Activated CD4-positive, alpha-beta T cell treated with anti-CD3 and anti-CD28 coated beads for 36 hours (primary cell): ENCODE results near the gene DAB1. TPM values are rescaled to one million over a fixed set of nuclear protein-coding genes. Genes with fewer than 3 reads are reported as not detected.

Experiments used
- ATAC-seq: fragments of 200-7000 bp; cut with Tn5 transposase; one replicate; pipeline ENCODE4 v1.10.0; 2021; ENCODE audit warnings: mild to moderate bottlenecking, moderate library complexity
- CTCF ChIA-PET: fragments of 350-600 bp; sonication (Branson Sonifier 250); formaldehyde crosslinking; loops from one replicate; lab custom pipeline; 2021; ENCODE audit warnings: antibody characterized with exemption; lab: Charles Lee
- POLR2A ChIA-PET: fragments of 350-600 bp; sonication (Branson Sonifier 250); formaldehyde crosslinking; loops from one replicate; lab custom pipeline; 2021; ENCODE audit warnings: antibody characterized with exemption, inconsistent platforms; lab: Charles Lee
- DNase-seq: peaks from one replicate; pipeline ENCODE4 v3.0.0-alpha.2; 2020
- H3K27ac Mint-ChIP-seq: one replicate; pipeline ENCODE4 v1.8.0; 2021; ENCODE audit warnings: mixed read lengths
- H3K27me3 Mint-ChIP-seq: one replicate; pipeline ENCODE4 v1.8.0; 2021; ENCODE audit warnings: mixed read lengths
- H3K36me3 Mint-ChIP-seq: one replicate; pipeline ENCODE4 v1.8.0; 2021; ENCODE audit warnings: low read depth, mixed read lengths
- H3K4me1 Mint-ChIP-seq: one replicate; pipeline ENCODE4 v1.8.0; 2021; ENCODE audit warnings: mixed read lengths
- H3K4me3 Mint-ChIP-seq: one replicate; pipeline ENCODE4 v1.8.0; 2021; ENCODE audit warnings: mild to moderate bottlenecking, moderate library complexity, mixed read lengths
- H3K9me3 Mint-ChIP-seq: one replicate; pipeline ENCODE4 v1.8.0; 2021; ENCODE audit warnings: low read depth, mixed read lengths
- intact Hi-C, 2 experiments: fragments of 100-400 bp; cut with DNase I in 1 of 2; cut with micrococcal nuclease in 1 of 2; formaldehyde crosslinking; loops; one replicate each; pipeline versions ENCODE4 v1.14.2 to v1.15.1; 2022 to 2024; cut with DNase I, micrococcal nuclease
- total RNA-seq, 2 experiments: library from RNA; stranded (reverse); gene quantifications; one replicate each; pipeline ENCODE4 v1.2.3, GENCODE V29; 2021

Gene DAB1
- total RNA-seq, 2 experiments from 2014 or later: 0.11 TPM; not detected in 1

DNA sequence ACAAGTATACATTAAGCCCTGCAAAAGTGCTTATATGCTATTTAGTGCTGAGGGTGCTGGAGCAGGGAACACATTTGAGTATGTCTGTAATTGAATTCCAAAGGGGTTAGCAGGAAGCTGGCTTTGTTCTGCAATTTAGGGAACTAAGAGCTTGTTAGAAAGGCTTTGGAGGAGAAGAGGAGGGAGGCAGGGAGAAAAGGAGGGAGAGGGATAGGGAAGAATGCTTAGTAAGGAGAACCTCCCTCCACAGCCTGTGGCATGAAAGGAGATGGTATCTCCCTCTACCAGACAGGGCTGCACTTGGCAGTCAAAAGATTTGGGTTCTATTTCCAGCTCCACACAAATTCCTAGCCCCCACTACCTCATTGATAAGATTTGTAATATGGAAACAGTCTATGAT is 217.8 kb downstream of the DAB1 start:
- CTCF ChIA-PET: interaction anchor here (1.0 kb wide), 1 partner anchor 10 kb away, joined by 4 read pairs; no protein-coding TSS in a partner anchor

DNA sequence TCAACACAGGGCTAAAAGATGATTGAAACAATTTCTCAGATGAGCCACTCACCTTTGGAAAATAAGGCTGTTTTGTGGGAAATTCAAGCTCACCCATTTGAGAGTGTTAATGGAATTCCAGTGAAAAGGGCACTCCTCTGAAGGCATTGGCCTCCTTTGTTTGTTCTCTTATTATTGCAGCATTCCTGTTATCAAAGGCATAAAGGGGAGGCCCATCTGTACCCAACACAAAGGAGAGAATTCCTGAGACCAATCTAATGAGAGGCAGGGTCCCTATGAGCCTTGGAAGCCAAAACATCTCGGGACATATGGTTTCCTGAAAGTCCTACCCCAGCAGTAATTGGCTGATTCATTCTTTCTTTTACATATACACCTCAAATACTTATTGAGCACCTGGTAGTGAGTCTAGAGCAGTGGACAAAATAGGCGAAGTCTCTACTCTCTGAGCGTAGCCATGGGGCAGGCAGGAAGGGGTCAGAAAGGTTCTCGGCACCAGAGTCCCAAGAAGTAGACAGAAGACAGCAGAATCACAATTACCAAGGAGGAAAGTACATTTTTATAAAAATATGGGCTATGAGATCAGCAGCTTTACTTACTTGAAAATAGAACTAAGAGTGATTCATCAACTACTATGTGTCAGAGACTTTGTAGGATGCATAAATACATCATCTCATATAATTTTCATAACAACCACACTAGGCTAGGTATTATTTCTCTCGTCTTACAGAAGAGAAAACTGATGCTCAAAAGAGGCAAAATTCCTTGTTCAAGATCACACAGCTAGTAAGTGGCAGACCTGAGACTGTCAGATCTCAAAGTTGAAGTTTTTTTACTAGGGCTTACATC is 218.7 kb downstream of the DAB1 start:
- DNase-seq (no peak), ATAC-seq (peak; percentile 42)
- Mint-ChIP-seq H3K4me3 (no peak overlapping the region), H3K27me3 (no peaks in the 10 kb centered on the region), H3K9me3 (no peaks in the 10 kb centered on the region), H3K4me1 (no peaks in the 10 kb centered on the region), H3K36me3 (no peaks in the 10 kb centered on the region), H3K27ac (no peak overlapping the region)
- intact Hi-C loops: no loop called here
- ChIA-PET CTCF (no interaction called here), POLR2A (no interaction called here)

More for the DNA sequence above, 217.8 kb downstream of the DAB1 start:
- Mint-ChIP-seq H3K9me3 (no peaks in the 10 kb centered on the region), H3K27ac (no peak overlapping the region), H3K4me3 (no peak overlapping the region), H3K36me3 (no peaks in the 10 kb centered on the region), H3K4me1 (no peaks in the 10 kb centered on the region), H3K27me3 (no peaks in the 10 kb centered on the region)
- POLR2A ChIA-PET: no interaction called here
- intact Hi-C loops: no loop called here
- DNase-seq: no peak
- no peak for ATAC-seq

DNA sequence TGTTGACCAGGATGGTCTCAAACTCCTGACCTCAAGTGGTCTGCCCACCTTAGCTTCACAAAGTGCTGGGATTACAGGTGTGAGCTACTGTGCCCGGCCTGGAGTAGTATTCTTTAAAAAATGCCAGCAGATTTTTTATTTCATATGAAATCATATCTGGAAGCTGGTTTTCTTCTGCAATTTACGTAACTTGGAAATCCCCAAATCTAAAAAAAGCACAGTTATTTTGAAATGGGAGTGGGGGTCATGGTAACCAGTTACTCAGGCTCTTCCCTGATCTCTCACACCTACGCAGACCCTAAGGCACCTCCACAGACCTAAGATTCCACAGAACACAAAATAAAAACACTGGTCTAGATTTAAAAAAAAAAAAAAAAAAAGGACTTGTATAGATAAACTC is 219.8 kb downstream of the DAB1 start:
- CTCF ChIA-PET: no interaction called here
- DNase-seq: no peak
- intact Hi-C loops: no loop called here
- POLR2A ChIA-PET: no interaction called here
- Mint-ChIP-seq H3K27ac (no peak overlapping the region), H3K27me3 (no peaks in the 10 kb centered on the region), H3K36me3 (no peaks in the 10 kb centered on the region), H3K9me3 (no peaks in the 10 kb centered on the region), H3K4me3 (no peak overlapping the region), H3K4me1 (no peaks in the 10 kb centered on the region)
- no peak for ATAC-seq

DNA sequence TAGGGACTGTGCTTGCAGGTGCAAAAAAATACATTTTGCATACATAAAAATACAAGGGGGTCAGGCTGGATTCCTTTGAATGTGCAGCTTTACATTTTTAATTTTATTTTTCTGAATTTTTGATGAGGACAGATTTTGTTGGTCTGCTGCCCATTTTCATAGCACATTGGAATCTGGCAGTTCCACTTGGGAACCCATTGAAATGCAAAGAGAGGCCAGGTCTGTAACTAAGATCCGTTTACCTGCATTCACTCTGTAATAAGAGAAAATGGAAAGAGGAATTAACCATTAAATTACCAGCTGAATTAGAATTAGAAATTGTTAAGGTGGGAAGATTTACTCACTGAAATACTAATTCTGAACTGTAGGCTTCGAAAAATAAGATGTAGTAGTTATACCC is 221.6 kb downstream of the DAB1 start:
- ATAC-seq (no peak), DNase-seq (no peak)
- Mint-ChIP-seq H3K4me1 (no peaks in the 10 kb centered on the region), H3K36me3 (no peaks in the 10 kb centered on the region), H3K4me3 (no peak overlapping the region), H3K9me3 (no peaks in the 10 kb centered on the region), H3K27ac (no peak overlapping the region), H3K27me3 (no peaks in the 10 kb centered on the region)
- intact Hi-C loops: no loop called here
- ChIA-PET CTCF (no interaction called here), POLR2A (no interaction called here)

DNA sequence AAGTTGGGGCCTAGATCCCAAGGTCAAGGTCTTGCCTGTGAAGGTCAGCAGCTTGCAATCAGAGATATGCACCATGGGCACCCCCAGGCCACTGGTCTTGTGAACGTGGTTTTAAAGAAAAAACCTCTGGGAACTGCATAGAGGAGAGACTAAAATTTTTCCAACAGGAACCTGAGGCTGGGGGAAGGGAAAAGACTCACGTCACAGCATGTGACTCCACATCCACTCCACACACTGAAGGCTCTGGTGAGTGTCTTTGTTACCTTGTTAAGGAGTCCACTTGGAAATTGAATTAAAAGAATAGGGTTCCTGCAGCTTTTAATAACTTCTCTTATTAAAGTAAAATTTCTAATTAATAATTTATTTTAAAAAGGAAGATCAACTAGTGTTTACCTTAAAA is 224.9 kb downstream of the DAB1 start:
- ChIA-PET POLR2A (no interaction called here), CTCF (no interaction called here)
- no peak overlapping the region for H3K4me3 Mint-ChIP-seq
- H3K27me3 Mint-ChIP-seq: peaks cover 3% of the 10 kb centered on the region
- no peaks in the 10 kb centered on the region for H3K9me3 Mint-ChIP-seq
- intact Hi-C loops: no loop called here
- H3K36me3 Mint-ChIP-seq: no peaks in the 10 kb centered on the region
- H3K4me1 Mint-ChIP-seq: no peaks in the 10 kb centered on the region
- no peak overlapping the region for H3K27ac Mint-ChIP-seq
- ATAC-seq: no peak
- DNase-seq: no peak

DNA sequence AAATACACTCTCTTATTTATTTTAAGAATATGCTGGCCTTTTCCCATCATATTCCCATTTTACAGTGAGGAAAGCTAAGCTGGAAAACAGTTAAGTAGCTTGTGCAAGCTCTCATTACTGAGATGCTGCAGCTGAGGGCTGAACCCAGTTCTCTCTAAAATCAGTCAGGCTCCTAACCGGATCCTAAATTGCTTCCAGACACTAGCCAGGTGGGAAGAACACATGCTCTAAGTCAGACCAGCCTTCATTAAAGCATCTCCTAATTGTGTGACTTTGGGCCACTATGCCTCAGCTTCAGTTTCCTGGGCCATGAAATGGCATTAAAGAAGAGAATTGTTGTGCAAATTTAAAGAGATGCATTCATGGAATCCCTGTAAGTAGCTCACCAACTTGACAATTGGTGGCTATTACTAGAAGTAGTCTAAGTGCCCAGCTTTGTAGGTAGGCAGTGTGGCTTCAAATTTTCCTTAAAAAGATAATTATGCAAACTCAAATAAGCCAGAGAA is 228.4 kb downstream of the DAB1 start:
- ATAC-seq: no peak
- CTCF ChIA-PET: interaction anchor here (1.0 kb wide), 1 partner anchor 11 kb away, joined by 4 read pairs; no protein-coding TSS in a partner anchor
- no peaks in the 10 kb centered on the region for H3K36me3 Mint-ChIP-seq

DNA sequence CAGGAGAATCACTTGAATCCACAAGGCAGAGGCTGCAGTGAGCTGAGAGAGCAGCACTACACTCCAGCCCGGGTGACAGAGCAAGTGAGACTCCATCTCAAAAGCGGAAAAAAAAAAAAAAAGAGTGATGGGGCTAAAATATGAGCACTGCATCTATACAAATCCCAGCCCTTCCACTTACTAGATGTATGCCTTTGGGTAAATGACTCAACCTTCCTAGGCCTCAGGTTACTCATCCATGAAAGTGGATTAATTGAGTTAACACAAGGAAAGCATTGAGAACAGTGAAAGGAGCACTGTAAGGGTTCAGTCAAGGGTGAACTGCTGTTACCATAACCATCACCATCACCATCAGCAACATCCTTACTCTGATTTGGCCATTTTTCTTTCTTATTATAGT is 231.6 kb downstream of the DAB1 start:
- no peak overlapping the region for H3K4me3 Mint-ChIP-seq
- peaks cover 6% of the 10 kb centered on the region for H3K27me3 Mint-ChIP-seq
- CTCF ChIA-PET: no interaction called here
- no peak overlapping the region for H3K27ac Mint-ChIP-seq
- H3K9me3 Mint-ChIP-seq: no peaks in the 10 kb centered on the region
- DNase-seq (no peak), ATAC-seq (no peak)
- no peaks in the 10 kb centered on the region for H3K36me3 Mint-ChIP-seq
- H3K4me1 Mint-ChIP-seq: no peaks in the 10 kb centered on the region
- intact Hi-C loops: no loop called here
- POLR2A ChIA-PET: no interaction called here

More for the DNA sequence above, 228.4 kb downstream of the DAB1 start:
- Mint-ChIP-seq H3K4me3 (no peak overlapping the region), H3K4me1 (no peaks in the 10 kb centered on the region), H3K9me3 (no peaks in the 10 kb centered on the region), H3K27me3 (peaks cover 6% of the 10 kb centered on the region), H3K27ac (no peak overlapping the region)
- DNase-seq: no peak
- intact Hi-C loops: no loop called here
- POLR2A ChIA-PET: no interaction called here

DNA sequence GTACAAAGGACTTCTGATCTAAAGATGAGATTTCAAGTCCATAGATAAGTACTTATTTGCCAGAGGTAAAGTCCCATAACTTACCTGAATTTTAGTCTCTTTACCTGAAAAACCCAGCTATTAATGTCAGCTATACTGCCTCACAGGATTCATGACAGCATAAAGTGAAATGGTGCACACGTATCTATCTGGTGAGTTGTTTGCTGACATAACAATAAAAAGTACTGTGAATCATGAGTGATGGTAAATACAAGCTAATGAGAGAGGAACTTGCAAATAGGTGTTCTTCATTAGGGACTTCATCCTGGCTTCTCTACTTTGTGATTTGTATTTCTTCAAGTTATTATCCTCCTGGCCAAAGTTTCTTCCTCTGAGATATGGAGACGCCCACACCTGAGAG is 233.0 kb downstream of the DAB1 start:
- no peak for ATAC-seq
- Mint-ChIP-seq H3K27ac (no peak overlapping the region), H3K9me3 (no peaks in the 10 kb centered on the region), H3K27me3 (peaks cover 6% of the 10 kb centered on the region), H3K4me1 (no peaks in the 10 kb centered on the region), H3K36me3 (no peaks in the 10 kb centered on the region), H3K4me3 (no peak overlapping the region)
- POLR2A ChIA-PET: no interaction called here
- DNase-seq: no peak
- intact Hi-C loops: no loop called here
- CTCF ChIA-PET: interaction anchor here (0.5 kb wide), 1 partner anchor 1446 kb away, joined by 3 read pairs; no protein-coding TSS in a partner anchor

DNA sequence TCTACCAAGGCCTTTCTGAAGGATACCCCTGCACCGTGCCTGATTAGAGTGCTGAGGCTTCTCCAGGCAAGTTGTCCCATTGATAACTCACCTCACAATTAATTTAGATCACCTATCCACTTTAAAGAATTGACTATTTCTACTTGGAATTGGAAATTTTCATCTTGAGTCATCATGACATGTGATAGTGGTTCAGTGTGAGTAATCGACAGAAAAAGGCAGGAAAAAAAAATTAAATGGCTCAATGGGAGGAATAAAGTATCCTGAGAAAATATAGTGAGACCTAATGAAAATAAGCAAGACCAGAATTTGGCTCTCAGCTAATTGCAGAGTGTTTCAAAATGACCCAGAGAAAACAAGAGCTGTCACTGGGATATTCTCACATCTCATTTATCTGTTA is 235.7 kb downstream of the DAB1 start:
- Mint-ChIP-seq H3K27ac (no peak overlapping the region), H3K27me3 (no peaks in the 10 kb centered on the region), H3K4me1 (no peaks in the 10 kb centered on the region), H3K36me3 (no peaks in the 10 kb centered on the region), H3K9me3 (no peaks in the 10 kb centered on the region), H3K4me3 (no peak overlapping the region)
- intact Hi-C loops: no loop called here
- no peak for DNase-seq
- POLR2A ChIA-PET: no interaction called here
- no peak for ATAC-seq
- CTCF ChIA-PET: interaction anchor here (0.6 kb wide), 1 partner anchor 641 kb away, joined by 3 read pairs; no protein-coding TSS in a partner anchor

DNA sequence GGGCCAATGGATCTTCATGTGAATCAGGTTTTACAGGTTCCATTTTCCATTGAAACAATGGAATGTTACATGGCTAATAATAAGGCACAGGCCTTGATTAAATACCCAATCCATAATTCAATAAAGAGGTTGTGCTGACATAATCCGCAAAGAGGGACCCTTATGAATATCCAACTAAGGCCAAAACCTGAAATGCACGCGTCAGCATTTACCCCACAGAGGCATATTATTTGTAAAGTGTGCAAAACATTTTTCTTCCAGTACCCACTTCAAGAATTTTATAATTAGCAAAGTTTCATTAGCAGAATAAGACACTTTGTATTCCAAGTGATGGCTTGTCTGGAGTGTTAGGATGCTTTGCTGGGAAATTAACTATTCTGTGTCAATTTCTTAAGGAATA is 237.4 kb downstream of the DAB1 start:
- intact Hi-C loops: no loop called here
- DNase-seq (no peak), ATAC-seq (no peak)
- ChIA-PET CTCF (no interaction called here), POLR2A (no interaction called here)
- Mint-ChIP-seq H3K4me1 (no peaks in the 10 kb centered on the region), H3K4me3 (no peak overlapping the region), H3K36me3 (no peaks in the 10 kb centered on the region), H3K27me3 (no peaks in the 10 kb centered on the region), H3K27ac (no peak overlapping the region), H3K9me3 (no peaks in the 10 kb centered on the region)

DNA sequence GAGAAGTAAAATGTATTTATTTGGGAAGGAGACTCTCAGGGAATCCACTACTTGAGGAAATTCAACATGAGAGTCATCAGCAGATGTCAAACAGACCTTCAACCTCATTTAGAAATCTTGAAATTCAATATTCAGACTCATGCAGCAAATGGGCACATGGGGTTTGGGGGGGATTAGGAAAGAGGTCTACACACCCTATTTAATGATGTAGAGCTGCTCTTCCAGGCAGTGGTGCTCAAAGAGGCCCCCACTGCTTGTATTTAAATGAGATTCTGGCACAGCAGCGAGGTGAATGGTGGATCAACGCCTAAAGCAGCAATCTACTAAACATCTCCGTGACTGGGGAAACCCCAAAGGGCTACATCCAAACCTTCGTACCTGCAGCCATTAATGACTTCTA is 244.9 kb downstream of the DAB1 start:
- no peak overlapping the region for H3K27ac Mint-ChIP-seq
- ChIA-PET POLR2A (no interaction called here), CTCF (interaction anchor here (0.7 kb wide), 1 partner anchor 243 kb away, joined by 3 read pairs; no protein-coding TSS in a partner anchor)
- intact Hi-C loops: no loop called here
- H3K9me3 Mint-ChIP-seq: peaks cover 10% of the 10 kb centered on the region
- H3K36me3 Mint-ChIP-seq: no peaks in the 10 kb centered on the region
- H3K4me1 Mint-ChIP-seq: no peaks in the 10 kb centered on the region
- no peak for ATAC-seq
- DNase-seq: no peak
- H3K27me3 Mint-ChIP-seq: no peaks in the 10 kb centered on the region
- no peak overlapping the region for H3K4me3 Mint-ChIP-seq

DNA sequence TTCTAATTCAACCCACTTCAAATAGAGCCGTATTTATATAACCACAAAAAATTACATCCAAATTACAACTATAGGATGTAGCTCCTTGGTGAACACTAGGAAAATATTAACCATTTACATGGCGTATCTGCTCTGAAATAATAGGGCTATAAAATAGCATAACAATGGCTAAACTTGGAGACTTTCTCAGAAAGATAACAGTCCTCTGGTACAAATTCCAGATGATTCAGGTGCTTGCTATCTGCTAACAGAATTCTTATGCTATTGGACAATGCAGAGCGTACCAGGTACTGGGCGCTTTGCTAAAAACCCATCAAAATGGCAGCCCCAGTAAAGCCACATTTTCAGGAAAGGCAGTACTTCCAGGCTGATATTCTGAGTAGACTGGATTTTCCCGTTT is 248.4 kb downstream of the DAB1 start:
- Mint-ChIP-seq H3K9me3 (peaks cover 10% of the 10 kb centered on the region), H3K27me3 (no peaks in the 10 kb centered on the region), H3K36me3 (no peaks in the 10 kb centered on the region), H3K4me1 (no peaks in the 10 kb centered on the region), H3K4me3 (no peak overlapping the region), H3K27ac (no peak overlapping the region)
- ChIA-PET CTCF (no interaction called here), POLR2A (no interaction called here)
- DNase-seq (no peak), ATAC-seq (no peak)
- intact Hi-C loops: no loop called here
